K562 (cell line): ENCODE measurements around the gene LINGO4. TPM values are rescaled to one million over a fixed set of nuclear protein-coding genes. Genes with fewer than 3 reads are reported as not detected.

Source experiments
- ATAC-seq: fragments of 200-7000 bp; cut with Tn5 transposase; 3 replicates; pipeline ENCODE4 v1.9.1; 2020; ENCODE audit warnings: moderate library complexity
- BruUV-seq: library from RNA; stranded (reverse); fragments of 400-500 nt; replicated peaks from 2 replicates; lab custom pipeline; 2021; lab: Mats Ljungman, UMichigan
- CTCF ChIA-PET: fragments of 300-600 bp; formaldehyde crosslinking; extraction: SDS; loops from one replicate; lab custom pipeline; 2021; ENCODE audit warnings: low intra/inter-chr PET ratio; lab: Yijun Ruan, JAX
- POLR2A ChIA-PET: fragments of 300-600, 350-650 bp; sonication (Branson Sonifier 250); formaldehyde crosslinking; extraction: SDS; loops from one replicate; lab custom pipeline; 2021; ENCODE audit warnings: antibody characterized with exemption, inconsistent platforms; lab: Yijun Ruan, JAX
- DNase-seq, 4 experiments: peaks; one replicate each; pipeline versions ENCODE4 v3.0.0 to v3.0.0-alpha.2; 2011 to 2018; ENCODE audit warnings: low spot score in 3 of 4, mixed read lengths in 3 of 4; ENCODE audit errors: extremely low read depth in 1 of 4
- FAIRE-seq: peaks from 2 replicates; lab custom pipeline; 2011; peaks lifted over from hg19 to GRCh38; lab: Jason Lieb, UNC
- H2AFZ ChIP-seq: 2 replicates; pipeline ENCODE4 v1.6.0; 2011; ENCODE audit warnings: low read depth, low read length, control low read depth, inconsistent platforms
- H3K27ac ChIP-seq: fragments of 200-600 bp; 3 replicates; pipeline ENCODE4 v1.8.0; 2011; ENCODE audit warnings: low read depth, mild to moderate bottlenecking, control low read depth, inconsistent platforms, low read length, moderate library complexity, mixed read lengths; ENCODE audit errors: extremely low read depth
- H3K27me3 ChIP-seq, 2 experiments: fragments of 300-600 bp in 1 of 2; 2 replicates in 1 of 2; 3 replicates in 1 of 2; pipeline versions ENCODE4 v1.6.0 to v1.8.0; 2011; ENCODE audit warnings: inconsistent platforms in 2 of 2, low read length in 2 of 2, mild to moderate bottlenecking in 1 of 2, mixed read lengths in 1 of 2, moderate library complexity in 1 of 2; ENCODE audit not compliant: control insufficient read depth in 2 of 2, insufficient read depth in 2 of 2
- H3K36me3 ChIP-seq: fragments of 300-600 bp; 3 replicates; pipeline ENCODE4 v1.8.0; 2011; ENCODE audit warnings: mild to moderate bottlenecking, low read length, inconsistent platforms; ENCODE audit not compliant: control insufficient read depth, insufficient read depth
- H3K4me1 ChIP-seq, 2 experiments: fragments of 200-600 bp in 1 of 2; replicated peaks in 1 of 2; 2 replicates in 1 of 2; 3 replicates in 1 of 2; pipeline versions ENCODE4 v1.5.1 to v1.8.0; 2011; ENCODE audit warnings: inconsistent platforms in 2 of 2, low read length in 2 of 2, mild to moderate bottlenecking in 1 of 2, mixed read lengths in 1 of 2, moderate library complexity in 1 of 2; ENCODE audit not compliant: control insufficient read depth in 2 of 2, insufficient read depth in 2 of 2
- H3K4me2 ChIP-seq: 2 replicates; pipeline ENCODE4 v1.6.1; 2011; ENCODE audit warnings: low read length, control low read depth, inconsistent platforms, mixed read lengths; ENCODE audit not compliant: insufficient read depth
- H3K4me3 ChIP-seq: fragments of 200-600 bp; sonication (generic), shearing (Covaris generic); 2 replicates; pipeline ENCODE4 v1.5.1; 2016; ENCODE audit warnings: control low read depth, inconsistent platforms
- H3K79me2 ChIP-seq: fragments of 200-600 bp; 3 replicates; pipeline ENCODE4 v1.8.0; 2011; ENCODE audit warnings: low read length, inconsistent platforms; ENCODE audit not compliant: control insufficient read depth, insufficient read depth
- H3K9ac ChIP-seq, 2 experiments: 2 replicates each; pipeline versions ENCODE4 v1.6.0 to v1.6.1; 2011; ENCODE audit warnings: low read depth in 2 of 2, low read length in 2 of 2, control low read depth in 1 of 2, inconsistent platforms in 1 of 2, mild to moderate bottlenecking in 1 of 2, mixed read lengths in 1 of 2; ENCODE audit not compliant: insufficient read depth in 1 of 2
- H3K9me1 ChIP-seq: one replicate; pipeline ENCODE4 v1.6.0; 2011; ENCODE audit warnings: inconsistent platforms, mild to moderate bottlenecking, low read length, moderate library complexity; ENCODE audit not compliant: control insufficient read depth, insufficient read depth
- H3K9me3 ChIP-seq: replicated peaks from 2 replicates; pipeline ENCODE4 v1.5.1; 2011; ENCODE audit warnings: low read depth, low read length, inconsistent platforms; ENCODE audit not compliant: control insufficient read depth, insufficient read depth
- H4K20me1 ChIP-seq: replicated peaks from 2 replicates; pipeline ENCODE4 v1.6.1; 2011; ENCODE audit warnings: low read length, inconsistent platforms, mixed read lengths; ENCODE audit not compliant: control insufficient read depth, insufficient read depth
- ARID2 ChIP-seq: fragments of 450-650 bp; IDR thresholded peaks from 2 replicates; pipeline ENCODE4 v1.6.1; 2017; ENCODE audit warnings: antibody characterized with exemption, mild to moderate bottlenecking
- CTCF ChIP-seq, 3 experiments: IDR thresholded peaks in 2 of 3; conservative IDR thresholded peaks in 1 of 3; 2 replicates each; pipeline ENCODE4 v1.5.1; 2011 to 2012; ENCODE audit warnings: low read length in 3 of 3, mild to moderate bottlenecking in 3 of 3, control low read depth in 2 of 3, improper control_type of control experiment in 1 of 3, inconsistent platforms in 1 of 3, low read depth in 1 of 3, mixed read lengths in 1 of 3, moderate library complexity in 1 of 3; ENCODE audit not compliant: insufficient read depth in 2 of 3
- IRF2 ChIP-seq: sonication (generic); formaldehyde crosslinking; IDR thresholded peaks from 2 replicates; pipeline ENCODE4 v1.8.1; 2022; ENCODE audit warnings: mild to moderate bottlenecking, missing genetic modification reagents
- NKRF ChIP-seq: fragments of 450-650 bp; IDR thresholded peaks from 2 replicates; pipeline ENCODE4 v1.6.1; 2016; ENCODE audit warnings: borderline replicate concordance
- NR3C1 ChIP-seq: sonication (generic); formaldehyde crosslinking; IDR thresholded peaks from 2 replicates; pipeline ENCODE4 v1.8.1; 2022; ENCODE audit warnings: missing genetic modification reagents
- RBM14 ChIP-seq: fragments of 200-400 bp; formaldehyde crosslinking; IDR thresholded peaks from 2 replicates; pipeline ENCODE4 v1.6.1; 2018; ENCODE audit warnings: low read depth, mild to moderate bottlenecking, low read length, moderate library complexity, borderline replicate concordance; ENCODE audit not compliant: insufficient read depth
- TEAD1 ChIP-seq, 2 experiments: fragments of 450-650 bp in 1 of 2; sonication (generic) in 1 of 2; formaldehyde crosslinking; IDR thresholded peaks; 2 replicates each; pipeline versions ENCODE4 v1.4.0 to v1.8.0; 2020 to 2022; ENCODE audit warnings: mild to moderate bottlenecking in 2 of 2, missing genetic modification reagents in 1 of 2
- VEZF1 ChIP-seq: fragments of 200-800 bp; sonication (Bioruptor generic); IDR thresholded peaks from 2 replicates; pipeline ENCODE4 v1.6.1; 2017; ENCODE audit warnings: missing genetic modification characterization, missing compliant biosample characterization
- ZNF551 ChIP-seq: fragments of 250-450 bp; sonication (Bioruptor Pico); IDR thresholded peaks from 2 replicates; pipeline ENCODE4 v1.5.0; 2021; ENCODE audit warnings: mild to moderate bottlenecking, moderate library complexity
- ZNF609 ChIP-seq: sonication (generic); formaldehyde crosslinking; IDR thresholded peaks from 2 replicates; pipeline ENCODE4 v1.8.1; 2023; ENCODE audit warnings: missing genetic modification reagents, mild to moderate bottlenecking, borderline replicate concordance
- WGBS: fragments of 100-300 bp; shearing (Covaris generic); methylation state at CpG from one replicate; pipeline ENCODE4 v1.1.6; 2016; ENCODE audit warnings: low coverage, mixed read lengths; ENCODE audit not compliant: insufficient coverage; ENCODE audit errors: missing lambda C conversion rate; 5-methylcytosine and 5-hydroxymethylcytosine counted together
- in situ Hi-C: fragments of 300-500 bp; cut with MboI; formaldehyde crosslinking; loops from 4 replicates; pipeline ENCODE4 v1.15.0; 2018; ENCODE audit warnings: inconsistent platforms, mixed read lengths
- intact Hi-C: fragments of 100-400 bp; cut with micrococcal nuclease; formaldehyde crosslinking; loops from 2 replicates; pipeline ENCODE4 v1.14.2; 2022
- polyA plus RNA-seq, 8 experiments: library from polyadenylated mRNA; depleted of rRNA in 4 of 8; stranded (reverse) in 5 of 8; unstranded in 3 of 8; fragments of >200 nt; fragmentation: Nextera tagmentation in 2 of 8; fragmentation: Illumina TruSeq in 1 of 8; extraction: Ambion mirVana in 2 of 8; extraction: Trizol in 1 of 8; gene quantifications; 2 replicates each; pipeline versions ENCODE4 v1.2.1 to v1.2.3, GENCODE V29; 2011 to 2014; ENCODE audit warnings: inconsistent platforms in 1 of 8, missing spikeins in 1 of 8
- total RNA-seq, 7 experiments: library from RNA; depleted of rRNA in 6 of 7; stranded (reverse); fragments of >200 nt in 6 of 7; fragmentation: Illumina TruSeq in 2 of 7; extraction: Trizol in 2 of 7; gene quantifications; 2 replicates each; pipeline versions ENCODE4 v1.2.1 to v1.2.3, GENCODE V29; 2011 to 2021; ENCODE audit warnings: low replicate concordance in 1 of 7

Gene LINGO4
- total and polyA plus RNA-seq, 9 of the 15 experiments (the other 6 are each of a cell fraction or from before 2014, with no cell fraction given), result not detected

- TF ChIP-seq NKRF, result no peak
Measured at GRCh38 chr1:151849871-151850270, 44.7 kb upstream of the LINGO4 start (continued).

- no peak overlapping the region for H3K9ac ChIP-seq
- no peak overlapping the region for H3K4me3 ChIP-seq
- no peak overlapping the region for H3K27ac ChIP-seq
- in situ Hi-C loops, result no loop called here
- CTCF ChIA-PET, result no interaction called here
- ATAC-seq (no peak), DNase-seq (no peak), FAIRE-seq (no peak)
- H3K9me3 ChIP-seq, result no peaks in the 10 kb centered on the region
- no peak overlapping the region for H3K4me2 ChIP-seq
- H2AFZ ChIP-seq, result no peak overlapping the region
- H3K27me3 ChIP-seq, result peaks cover 34 to 65% of the 10 kb centered on the region in 2 experiments
- peaks cover 4% of the 10 kb centered on the region for H3K9me1 ChIP-seq
- BruUV-seq, result no TSS peak
- intact Hi-C loops, result no loop called here
- peaks cover 8 to 9% of the 10 kb centered on the region in 2 experiments; a peak in 3 of 5 replicates for H3K4me1 ChIP-seq
- H3K36me3 ChIP-seq, result no peaks in the 10 kb centered on the region
- 0% methylated on average over 2 of the region's 3 CpGs for WGBS
- H3K79me2 ChIP-seq, result no peaks in the 10 kb centered on the region
- 0 out of 2 replicates have a peak, but pooled peaks cover 3% of the 10 kb centered on the region for H4K20me1 ChIP-seq
- POLR2A ChIA-PET, result interaction anchor here (0.6 to 0.7 kb wide), 2 partner anchors 237 to 311 kb away, joined by 3 read pairs; no protein-coding TSS in a partner anchor
- TF ChIP-seq NR3C1 (CRISPR knock-in tag), result no peak
- no peak for TF ChIP-seq CTCF (IDR thresholded peaks at IDR 0.05 in 2 of 3, conservative IDR thresholded peaks at IDR 0.05 in 1 of 3; ENCODE audit: insufficient read depth in 2 of 3, low read depth in 1 of 3, low read length in 3 of 3)
- no peak for TF ChIP-seq ZNF609 (CRISPR knock-in tag)
- TF ChIP-seq VEZF1 (CRISPR knock-in tag), result no peak
- TF ChIP-seq ZNF551 (CRISPR knock-in tag), result no peak
- no peak for TF ChIP-seq TEAD1 (CRISPR knock-in tag; IDR thresholded peaks at IDR 0.05)
- TF ChIP-seq IRF2 (CRISPR knock-in tag), result no peak
- no peak for TF ChIP-seq ARID2
- no peak for TF ChIP-seq RBM14
Measured at GRCh38 chr1:151849126-151849525, 43.9 kb upstream of the LINGO4 start.
